ENCODE measurements around the gene PLIN5.
"Not testable (repeated sequence)": the region's sequence is repeated elsewhere in the genome, so short reads cannot be mapped to it uniquely, and the experiment has no call there.

The PLIN5 gene

GRCh38 chr19:4543842-4544647 lies 9.0 kb upstream of the PLIN5 start:
- DNase-seq (ENCODE audit: low read depth): no peak

- no peak for DNase-seq (ENCODE audit: low read depth)
Measured at GRCh38 chr19:4542896-4543841, 8.1 kb upstream of the PLIN5 start.

- not testable (repeated sequence) for DNase-seq (ENCODE audit: low read depth)
Measured at GRCh38 chr19:4541806-4542145, 6.8 kb upstream of the PLIN5 start.

GRCh38 chr19:4541114-4541805 lies 6.2 kb upstream of the PLIN5 start:
- no peak for DNase-seq (ENCODE audit: low read depth)

GRCh38 chr19:4539693-4540581 lies 4.9 kb upstream of the PLIN5 start, which contains the start of gene LRG1:
LRG1 (minus strand) TSS chr19:4540036; CDS start chr19:4540013, 23 bp downstream.
- no peak for DNase-seq (ENCODE audit: low read depth)

- DNase-seq (ENCODE audit: low read depth): no peak
Measured at GRCh38 chr19:4539169-4539692, 4.2 kb upstream of the PLIN5 start.

GRCh38 chr19:4538601-4538954 lies 3.6 kb upstream of the PLIN5 start:
- no peak for DNase-seq (ENCODE audit: low read depth)

GRCh38 chr19:4537953-4538600 lies 3.1 kb upstream of the PLIN5 start:
- DNase-seq (ENCODE audit: low read depth): no peak

GRCh38 chr19:4536798-4537197 lies 1.8 kb upstream of the PLIN5 start:
- DNase-seq (ENCODE audit: low read depth): no peak

GRCh38 chr19:4533835-4534424 lies 1.1 kb downstream of the PLIN5 start:
- no peak for DNase-seq (ENCODE audit: low read depth)

- DNase-seq (ENCODE audit: low read depth): no peak
Measured at GRCh38 chr19:4533334-4533733, 1.7 kb downstream of the PLIN5 start.

GRCh38 chr19:4531562-4532165 lies 3.4 kb downstream of the PLIN5 start:
- DNase-seq (ENCODE audit: low read depth): no peak

GRCh38 chr19:4529924-4530522 lies 5.0 kb downstream of the PLIN5 start:
- no peak for DNase-seq (ENCODE audit: low read depth)

- no peak for DNase-seq (ENCODE audit: low read depth)
Measured at GRCh38 chr19:4528843-4529242, 6.2 kb downstream of the PLIN5 start.

GRCh38 chr19:4527377-4527776 lies 7.6 kb downstream of the PLIN5 start:
- not testable (repeated sequence) for DNase-seq (ENCODE audit: low read depth)

GRCh38 chr19:4525563-4526002 lies 9.4 kb downstream of the PLIN5 start:
- DNase-seq (ENCODE audit: low read depth): no peak

- DNase-seq (ENCODE audit: low read depth): peak; percentile 40
Measured at GRCh38 chr19:4524808-4525562, 10.0 kb downstream of the PLIN5 start.

- DNase-seq (ENCODE audit: low read depth): no peak
Measured at GRCh38 chr19:4523306-4524110, 11.5 kb downstream of the PLIN5 start.

All from stimulated activated CD8-positive, alpha-beta memory T cell treated with anti-CD3 and anti-CD28 coated beads, Interleukin-15, amount 100 ng/mL, for 24 hours (primary cell).